CD4-positive, alpha-beta T cell (primary cell): ENCODE data around the gene MST1. TPM values are rescaled to one million over a fixed set of nuclear protein-coding genes. Genes with fewer than 3 reads are reported as not detected.

ENCODE experiments used
- ATAC-seq: fragments of 200-7000 bp; cut with Tn5 transposase; one replicate; pipeline ENCODE4 v1.10.0; 2022; ENCODE audit warnings: mild to moderate bottlenecking; ENCODE audit not compliant: poor library complexity
- CTCF ChIA-PET: fragments of 350-600 bp; sonication (Branson Sonifier 250); formaldehyde crosslinking; loops from one replicate; lab custom pipeline; 2021; ENCODE audit warnings: antibody characterized with exemption, inconsistent platforms; lab: Charles Lee
- POLR2A ChIA-PET: fragments of 350-600 bp; sonication (Branson Sonifier 250); formaldehyde crosslinking; loops from one replicate; lab custom pipeline; 2021; ENCODE audit warnings: antibody characterized with exemption, inconsistent platforms; lab: Charles Lee
- DNase-seq, 14 experiments: peaks; one replicate each; pipeline ENCODE4 v3.0.0-alpha.2; 2013 to 2020; ENCODE audit warnings: mixed read lengths in 2 of 14
- H3K27ac ChIP-seq, 2 donors: one replicate each; pipeline versions ENCODE4 v1.5.1 to v1.7.0; 2013; ENCODE audit warnings: low read length in 2 of 2, low read depth in 1 of 2, mild to moderate bottlenecking in 1 of 2
- H3K27me3 ChIP-seq, 2 experiments: 1 replicate in 1 of 2; 2 replicates in 1 of 2; pipeline versions ENCODE4 v1.6.1 to v1.7.0; 2013; ENCODE audit warnings: low read length in 2 of 2, control low read depth in 1 of 2, mild to moderate bottlenecking in 1 of 2, moderate library complexity in 1 of 2; ENCODE audit not compliant: insufficient read depth in 2 of 2, control insufficient read depth in 1 of 2
- H3K36me3 ChIP-seq: one replicate; pipeline ENCODE4 v1.6.1; 2013; ENCODE audit warnings: low read length, control low read depth; ENCODE audit not compliant: insufficient read depth
- H3K4me1 ChIP-seq: one replicate; pipeline ENCODE4 v1.6.1; 2013; ENCODE audit warnings: low read length, control low read depth; ENCODE audit not compliant: insufficient read depth
- H3K4me3 ChIP-seq: one replicate; pipeline ENCODE4 v1.5.1; 2013; ENCODE audit warnings: mild to moderate bottlenecking, low read length, moderate library complexity
- H3K9me3 ChIP-seq, 2 experiments: 1 replicate in 1 of 2; 2 replicates in 1 of 2; pipeline versions ENCODE4 v1.6.1 to v1.7.0; 2013; ENCODE audit warnings: low read length in 2 of 2, mild to moderate bottlenecking in 2 of 2, control low read depth in 1 of 2, moderate library complexity in 1 of 2; ENCODE audit not compliant: control insufficient read depth in 1 of 2, insufficient read depth in 1 of 2
- H3K27ac Mint-ChIP-seq: one replicate; pipeline ENCODE4 v1.8.0; 2020; ENCODE audit warnings: mixed read lengths
- H3K27me3 Mint-ChIP-seq: one replicate; pipeline ENCODE4 v1.8.0; 2021; ENCODE audit warnings: mixed read lengths
- H3K36me3 Mint-ChIP-seq: one replicate; pipeline ENCODE4 v1.8.0; 2021; ENCODE audit warnings: low read depth, mixed read lengths
- H3K4me1 Mint-ChIP-seq: one replicate; pipeline ENCODE4 v1.8.0; 2021; ENCODE audit warnings: low read depth, mixed read lengths
- H3K4me3 Mint-ChIP-seq: one replicate; pipeline ENCODE4 v1.8.0; 2020; ENCODE audit warnings: mild to moderate bottlenecking, mixed read lengths
- H3K9me3 Mint-ChIP-seq: one replicate; pipeline ENCODE4 v1.8.0; 2020; ENCODE audit warnings: mixed read lengths
- CTCF ChIP-seq: fragments of 200-600 bp; IDR thresholded peaks from one replicate; pipeline ENCODE4 v1.8.0; 2022; ENCODE audit warnings: antibody characterized with exemption, mild to moderate bottlenecking
- intact Hi-C, 2 experiments: fragments of 100-400 bp; cut with DNase I in 1 of 2; cut with micrococcal nuclease in 1 of 2; formaldehyde crosslinking; loops; one replicate each; pipeline versions ENCODE4 v1.15.1 to v1.9.0; 2023 to 2025; cut with DNase I, micrococcal nuclease
- total RNA-seq, 174 experiments: library from RNA in 2 of 174; stranded (reverse) in 2 of 174; gene quantifications; one replicate each; pipeline ENCODE4 v1.2.3 and lab custom pipeline; 2021 to 2026

MST1 gene
- total RNA-seq, 2 experiments from 2014 or later, result 7.8 TPM

GRCh38 chr3:49641292-49641691, 48.0 kb downstream of the MST1 start:
- Mint-ChIP-seq H3K27ac (no peak overlapping the region), H3K4me1 (no peaks in the 10 kb centered on the region), H3K4me3 (no peak overlapping the region), H3K27me3 (no peaks in the 10 kb centered on the region), H3K9me3 (no peaks in the 10 kb centered on the region), H3K36me3 (no peaks in the 10 kb centered on the region)
- H3K4me1 ChIP-seq, result no peaks in the 10 kb centered on the region
- intact Hi-C loops, result no loop called here
- H3K27me3 ChIP-seq, result no peaks in the 10 kb centered on the region
- H3K4me3 ChIP-seq, result no peak overlapping the region
- DNase-seq (no peak), ATAC-seq (no peak)
- POLR2A ChIA-PET, result no interaction called here
- CTCF ChIA-PET, result no interaction called here
- TF ChIP-seq CTCF, result no peak
- no peaks in the 10 kb centered on the region for H3K9me3 ChIP-seq
- no peak overlapping the region for H3K27ac ChIP-seq
- H3K36me3 ChIP-seq, result no peaks in the 10 kb centered on the region

- no peaks in the 10 kb centered on the region for H3K36me3 Mint-ChIP-seq
- Histone ChIP-seq H3K4me1 (no peaks in the 10 kb centered on the region), H3K27ac (no peak overlapping the region), H3K27me3 (no peaks in the 10 kb centered on the region), H3K36me3 (no peaks in the 10 kb centered on the region), H3K4me3 (no peak overlapping the region), H3K9me3 (no peaks in the 10 kb centered on the region)
- no peaks in the 10 kb centered on the region for H3K9me3 Mint-ChIP-seq
- H3K27ac Mint-ChIP-seq, result no peak overlapping the region
- TF ChIP-seq CTCF, result no peak
- intact Hi-C loops, result no loop called here
- ATAC-seq, result no peak
- H3K27me3 Mint-ChIP-seq, result no peaks in the 10 kb centered on the region
- ChIA-PET CTCF (no interaction called here), POLR2A (no interaction called here)
- no peak for DNase-seq
- no peaks in the 10 kb centered on the region for H3K4me1 Mint-ChIP-seq
- no peak overlapping the region for H3K4me3 Mint-ChIP-seq
Observed at GRCh38 chr3:49639551-49639950, 49.7 kb downstream of the MST1 start.

- H3K27me3 Mint-ChIP-seq, result no peaks in the 10 kb centered on the region
- H3K4me3 Mint-ChIP-seq, result no peak overlapping the region
- no peak for TF ChIP-seq CTCF
- H3K9me3 Mint-ChIP-seq, result no peaks in the 10 kb centered on the region
- no peak overlapping the region for H3K27ac Mint-ChIP-seq
- DNase-seq (no peak), ATAC-seq (no peak)
- H3K4me1 Mint-ChIP-seq, result no peaks in the 10 kb centered on the region
- intact Hi-C loops, result no loop called here
- no peaks in the 10 kb centered on the region for H3K27me3 ChIP-seq
- H3K36me3 Mint-ChIP-seq, result no peaks in the 10 kb centered on the region
- no peak overlapping the region for H3K4me3 ChIP-seq
- no peaks in the 10 kb centered on the region for H3K9me3 ChIP-seq
- no peaks in the 10 kb centered on the region for H3K36me3 ChIP-seq
- ChIA-PET POLR2A (no interaction called here), CTCF (interaction anchor here (1.2 kb wide), 1 partner anchor 33 kb away, joined by 3 read pairs; no protein-coding TSS in a partner anchor)
- no peaks in the 10 kb centered on the region for H3K4me1 ChIP-seq
- no peak overlapping the region for H3K27ac ChIP-seq
Observed at GRCh38 chr3:49638445-49638844, 50.8 kb downstream of the MST1 start.
